Measurements from ENCODE around the gene MAOB. TPM values are rescaled to one million over a fixed set of nuclear protein-coding genes. Genes with fewer than 3 reads are reported as not detected.

MAOB gene
- total and polyA plus RNA-seq, 2 donors (not counting 1 experiment from before 2014, with no cell fraction given), result not detected

GRCh38 chrX:43880425-43880824, 1.8 kb downstream of the MAOB start:
- Histone ChIP-seq H2AFZ (ENCODE audit: insufficient read depth, low read depth, low read length, poor library complexity, severe bottlenecking) (no peak overlapping the region), H3K79me2 (ENCODE audit: control insufficient read depth, insufficient read depth, low read length) (no peaks in the 10 kb centered on the region), H3K9me3 (ENCODE audit: control extremely low read depth in 1 of 3, control insufficient read depth in 2 of 3, insufficient read depth in 1 of 3, low read length in 2 of 3) (no peaks in the 10 kb centered on the region), H3K27ac (ENCODE audit: low read length in 2 of 2) (no peak overlapping the region), H3K36me3 (replicated peaks in 1 of 2; ENCODE audit: control extremely low read depth in 1 of 2, control insufficient read depth in 1 of 2, extremely low read depth in 1 of 2, insufficient read depth in 2 of 2, low read length in 1 of 2) (no peaks in the 10 kb centered on the region), H3K4me3 (ENCODE audit: control extremely low read depth in 1 of 5, extremely low read depth in 1 of 5, insufficient read depth in 1 of 5, low read depth in 2 of 5, low read length in 4 of 5) (no peak overlapping the region), H3K4me2 (replicated peaks; ENCODE audit: low read depth, low read length, poor library complexity, severe bottlenecking) (no peak overlapping the region), H3K27me3 (replicated peaks in 1 of 4; ENCODE audit: control extremely low read depth in 1 of 4, control insufficient read depth in 3 of 4, insufficient read depth in 4 of 4, low read length in 3 of 4) (peaks cover 0 to 11% (median 1%) of the 10 kb centered on the region in 4 experiments), H4K20me1 (ENCODE audit: control insufficient read depth, insufficient read depth, low read length, poor library complexity, severe bottlenecking) (no peaks in the 10 kb centered on the region), H3K9ac (ENCODE audit: low read length) (no peak overlapping the region), H3K4me1 (ENCODE audit: control insufficient read depth in 2 of 2, insufficient read depth in 2 of 2, low read length in 2 of 2) (peaks cover 3 to 7% of the 10 kb centered on the region in 2 donors)
- Mint-ChIP-seq H3K27ac (no peak overlapping the region), H3K4me1 (peaks cover 2% of the 10 kb centered on the region), H3K4me3 (no peak overlapping the region), H3K27me3 (peaks cover 27% of the 10 kb centered on the region), H3K9me3 (ENCODE audit: insufficient read depth) (no peaks in the 10 kb centered on the region)
- no peak for DNase-seq
- TF ChIP-seq CTCF (IDR thresholded peaks at IDR 0.05) (no peak), EZH2 (IDR thresholded peaks at IDR 0.05; ENCODE audit: borderline replicate concordance, insufficient read depth, low read depth, low read length, poor library complexity, severe bottlenecking) (no peak)
- ChIA-PET CTCF (no interaction called here), POLR2A (no interaction called here)
- intact Hi-C loops (cut with micrococcal nuclease), result no loop called here
- ATAC-seq (ENCODE audit: low read depth), result no peak
- WGBS (ENCODE audit: insufficient coverage), result no CpG with 5 or more reads among the region's 2 CpGs

GRCh38 chrX:43878906-43879526, 3.2 kb downstream of the MAOB start:
- 83% methylated on average over 2 of the region's 6 CpGs for WGBS (ENCODE audit: insufficient coverage)
- H3K9ac ChIP-seq (ENCODE audit: low read length), result no peak overlapping the region
- no peak for TF ChIP-seq CTCF (IDR thresholded peaks at IDR 0.05)
- TF ChIP-seq EZH2 (IDR thresholded peaks at IDR 0.05; ENCODE audit: borderline replicate concordance, insufficient read depth, low read depth, low read length, poor library complexity, severe bottlenecking), result no peak
- Mint-ChIP-seq H3K27me3 (peaks cover 27% of the 10 kb centered on the region), H3K4me3 (no peak overlapping the region), H3K9me3 (ENCODE audit: insufficient read depth) (no peaks in the 10 kb centered on the region), H3K27ac (no peak overlapping the region), H3K4me1 (peaks cover 2% of the 10 kb centered on the region)
- no peaks in the 10 kb centered on the region for H3K79me2 ChIP-seq (ENCODE audit: control insufficient read depth, insufficient read depth, low read length)
- no peak overlapping the region for H3K4me3 ChIP-seq (ENCODE audit: control extremely low read depth in 1 of 5, extremely low read depth in 1 of 5, insufficient read depth in 1 of 5, low read depth in 2 of 5, low read length in 4 of 5)
- H3K36me3 ChIP-seq (replicated peaks in 1 of 2; ENCODE audit: control extremely low read depth in 1 of 2, control insufficient read depth in 1 of 2, extremely low read depth in 1 of 2, insufficient read depth in 2 of 2, low read length in 1 of 2), result no peaks in the 10 kb centered on the region
- CTCF ChIA-PET, result no interaction called here
- H3K9me3 ChIP-seq (ENCODE audit: control extremely low read depth in 1 of 3, control insufficient read depth in 2 of 3, insufficient read depth in 1 of 3, low read length in 2 of 3), result no peaks in the 10 kb centered on the region
- H3K4me1 ChIP-seq (ENCODE audit: control insufficient read depth in 2 of 2, insufficient read depth in 2 of 2, low read length in 2 of 2), result peaks cover 3 to 7% of the 10 kb centered on the region in 2 donors
- H4K20me1 ChIP-seq (ENCODE audit: control insufficient read depth, insufficient read depth, low read length, poor library complexity, severe bottlenecking), result no peaks in the 10 kb centered on the region
- H3K4me2 ChIP-seq (replicated peaks; ENCODE audit: low read depth, low read length, poor library complexity, severe bottlenecking), result no peak overlapping the region
- no peak overlapping the region for H3K27ac ChIP-seq (ENCODE audit: low read length in 2 of 2)
- H3K27me3 ChIP-seq (replicated peaks in 1 of 4; ENCODE audit: control extremely low read depth in 1 of 4, control insufficient read depth in 3 of 4, insufficient read depth in 4 of 4, low read length in 3 of 4), result peaks cover 0 to 11% (median 1%) of the 10 kb centered on the region in 4 experiments
- ATAC-seq (ENCODE audit: low read depth) (no peak), DNase-seq (no peak)
- intact Hi-C loops (cut with micrococcal nuclease), result no loop called here
- no peak overlapping the region for H2AFZ ChIP-seq (ENCODE audit: insufficient read depth, low read depth, low read length, poor library complexity, severe bottlenecking)
- POLR2A ChIA-PET, result no interaction called here

Measured in B cell (primary cell).